GM21423 (cell line): ENCODE measurements around the gene LEUTX.
A peak's percentile ranks its signal among the peaks of the same experiment; 100 is the strongest.

Experiments used
- ATAC-seq: cut with Tn5 transposase; IDR thresholded peaks from one replicate; pipeline ENCODE4 v1.9.1; 2021; ENCODE audit warnings: mild to moderate bottlenecking, moderate library complexity; ENCODE audit not compliant: unreplicated experiment

LEUTX gene

DNA sequence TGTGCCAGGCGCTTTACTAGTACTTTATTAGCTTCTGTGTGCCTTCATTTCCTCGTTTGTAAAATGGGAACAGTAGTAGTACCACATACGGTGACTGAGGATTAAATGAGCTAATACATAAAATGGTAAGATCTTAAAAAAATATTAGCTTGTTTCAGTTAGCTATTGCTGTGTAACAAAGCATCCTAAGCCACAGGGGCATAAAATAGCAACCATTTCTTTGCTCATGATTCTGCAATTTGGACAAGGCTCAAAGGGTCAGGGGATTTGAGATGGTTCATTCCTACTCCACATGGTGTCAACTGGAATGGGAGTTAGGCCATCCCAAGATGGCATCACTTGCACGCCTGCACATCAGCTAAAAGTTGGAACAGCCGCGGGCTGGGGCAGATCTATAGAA is 42.0 kb downstream of the LEUTX start:
- no peak for ATAC-seq

DNA sequence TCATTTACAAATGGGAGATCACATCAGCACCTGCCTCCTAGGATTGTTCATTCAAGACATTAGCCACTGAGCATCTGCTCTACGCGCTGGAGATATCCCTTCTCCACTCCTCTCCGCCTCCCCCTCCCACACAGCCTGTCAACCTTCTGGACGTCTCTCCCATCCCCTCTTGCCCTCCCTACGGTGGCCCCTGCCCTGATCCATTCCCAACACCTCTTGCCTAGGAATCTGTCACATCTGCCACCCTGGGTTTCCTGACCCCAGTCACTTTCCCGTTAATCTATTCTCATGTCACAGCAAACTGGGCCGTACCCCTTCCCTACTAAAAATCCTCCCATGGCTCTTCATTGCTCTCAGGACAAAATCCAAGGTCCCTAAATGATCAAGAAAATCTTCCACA is 45.0 kb downstream of the LEUTX start:
- no peak for ATAC-seq

DNA sequence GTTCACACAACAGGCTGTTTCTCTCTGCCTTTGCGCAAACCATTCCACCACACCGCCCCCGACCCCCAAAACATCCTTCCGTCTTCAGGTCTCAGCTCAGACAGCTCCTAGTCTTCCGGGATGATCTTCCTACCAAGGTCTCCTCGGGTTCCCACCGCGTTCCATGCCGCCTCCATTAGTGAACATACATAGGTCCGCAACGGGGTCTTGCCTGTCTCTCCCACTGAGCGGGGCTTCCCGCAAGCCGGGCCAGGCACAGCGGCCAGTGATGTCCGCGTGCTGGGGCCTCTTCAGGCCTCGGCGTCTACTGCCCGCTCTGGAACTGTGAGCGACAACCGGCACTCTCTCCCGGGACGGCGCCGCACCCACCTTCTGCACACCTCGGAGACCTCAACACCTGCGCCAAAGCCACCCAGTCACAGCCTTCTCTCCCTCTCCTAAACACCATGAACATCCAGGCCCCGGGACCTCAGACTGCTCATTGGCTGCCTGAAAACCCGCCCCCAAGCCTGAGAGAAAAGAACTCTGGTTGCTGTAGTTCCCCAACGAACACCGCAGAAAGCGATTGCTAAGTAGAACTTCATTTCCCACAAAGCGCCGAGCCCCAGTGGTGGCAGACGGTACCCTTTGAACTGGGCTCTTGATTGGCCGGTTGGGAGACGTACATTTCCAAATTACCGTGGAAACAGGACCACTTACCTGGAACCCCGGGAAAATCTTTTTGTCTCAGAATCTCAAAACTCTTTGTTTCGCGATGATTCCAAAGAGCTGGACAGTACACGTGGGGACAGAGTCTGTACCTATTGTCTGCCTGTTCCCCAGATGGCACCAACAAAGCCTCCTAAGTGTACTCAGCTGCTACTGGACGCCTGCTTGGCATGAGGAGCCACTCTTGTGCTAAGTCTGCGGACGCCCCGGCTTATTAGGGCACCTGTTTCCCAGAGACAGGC is 45.8 kb downstream of the LEUTX start:
- ATAC-seq, result peak; percentile 83

DNA sequence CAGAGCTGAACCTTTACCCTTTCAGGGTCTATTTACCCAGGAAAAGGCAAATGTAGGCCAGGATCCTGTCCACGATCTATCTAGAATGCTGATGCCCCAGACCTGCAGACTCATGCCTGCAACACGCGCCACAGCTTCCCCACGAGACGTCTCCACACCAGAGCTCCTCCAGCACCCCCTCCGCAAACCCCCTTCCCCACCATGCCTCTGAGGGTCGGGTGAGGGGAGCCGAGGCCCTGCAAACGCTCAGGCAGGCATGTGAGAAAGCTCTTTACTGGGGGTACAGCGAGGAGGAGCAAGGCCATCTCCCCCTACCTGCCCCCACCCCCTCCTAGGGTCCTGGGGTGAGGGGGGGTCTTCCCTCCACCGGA is 46.4 kb downstream of the LEUTX start:
- no peak for ATAC-seq

DNA sequence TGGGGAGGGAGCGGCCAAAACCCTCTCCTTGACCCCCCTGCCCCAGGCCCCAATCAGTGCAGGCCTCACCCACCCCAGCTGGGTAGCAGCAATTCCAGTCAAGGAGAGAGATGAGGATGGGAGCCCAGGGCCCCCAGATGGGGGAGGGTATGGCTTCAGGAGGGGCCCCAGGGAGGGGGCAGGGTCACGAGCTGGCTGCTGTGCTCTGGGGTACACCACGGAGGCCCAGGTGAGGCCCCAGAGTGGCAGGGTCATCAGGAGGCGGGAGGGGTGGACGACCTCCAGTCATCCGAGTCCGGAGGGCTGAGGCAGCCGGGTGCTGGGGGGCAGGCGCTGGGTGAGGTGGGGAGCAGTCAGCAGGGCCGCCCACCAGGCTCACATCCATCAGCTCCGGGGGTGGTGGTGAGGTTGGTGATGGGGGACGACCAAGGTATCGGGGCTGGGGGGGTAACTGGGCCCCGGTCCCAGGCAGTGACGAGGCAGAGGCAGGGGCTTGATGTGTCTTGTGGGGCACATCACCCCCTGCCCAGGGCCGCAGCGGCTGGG is 47.0 kb downstream of the LEUTX start:
- ATAC-seq, result no peak

DNA sequence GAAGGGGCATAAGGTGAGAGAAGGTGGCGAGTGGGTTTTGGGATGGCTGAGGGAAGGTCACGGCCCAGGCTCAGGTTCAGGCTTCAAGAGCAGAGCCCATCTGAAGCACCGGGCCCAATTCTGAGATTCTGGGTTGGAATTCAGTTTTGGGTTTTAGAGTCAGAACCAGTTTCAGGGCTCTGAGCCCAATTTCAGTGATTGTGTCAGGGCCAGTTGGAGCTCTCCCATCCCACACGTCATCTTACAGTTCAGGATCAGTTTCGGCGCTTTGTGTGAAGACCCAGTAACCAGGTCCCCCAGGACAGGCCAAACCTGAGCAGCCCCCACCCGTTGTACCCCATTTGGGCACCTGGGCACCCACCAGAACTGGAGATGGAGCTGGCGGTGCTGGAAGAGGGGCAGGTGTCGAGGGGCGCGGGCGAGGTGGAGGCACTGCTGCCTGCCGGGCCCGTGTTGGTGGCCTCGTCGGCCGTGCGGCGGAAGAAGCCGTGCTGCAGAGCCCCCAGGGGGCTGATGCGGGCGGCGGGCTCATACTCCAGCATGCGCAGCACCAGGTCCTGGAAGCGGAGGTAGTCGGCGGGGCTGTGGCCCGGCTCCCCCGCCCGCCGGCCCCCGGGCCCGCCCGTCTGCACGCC is 47.8 kb downstream of the LEUTX start:
- no peak for ATAC-seq

DNA sequence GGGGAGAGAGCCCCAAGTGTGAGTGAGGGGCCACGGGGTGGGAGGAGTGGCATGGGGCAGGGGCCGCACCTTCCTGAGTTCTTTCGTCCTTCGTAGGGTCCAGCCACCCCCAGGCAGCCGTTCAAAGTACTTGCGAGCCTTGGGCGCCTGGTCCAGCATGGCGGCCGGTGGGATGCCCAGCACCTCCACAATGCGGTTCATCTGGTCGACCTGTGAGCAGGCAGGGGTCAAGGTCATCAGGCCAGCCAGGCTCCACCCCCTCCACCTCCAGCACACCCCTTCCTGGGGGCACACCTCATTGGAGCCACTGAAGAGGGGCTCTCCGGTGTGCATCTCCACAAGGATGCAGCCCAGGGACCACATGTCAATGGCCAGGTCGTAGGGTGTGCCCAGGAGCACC is 48.6 kb downstream of the LEUTX start:
- no peak for ATAC-seq

DNA sequence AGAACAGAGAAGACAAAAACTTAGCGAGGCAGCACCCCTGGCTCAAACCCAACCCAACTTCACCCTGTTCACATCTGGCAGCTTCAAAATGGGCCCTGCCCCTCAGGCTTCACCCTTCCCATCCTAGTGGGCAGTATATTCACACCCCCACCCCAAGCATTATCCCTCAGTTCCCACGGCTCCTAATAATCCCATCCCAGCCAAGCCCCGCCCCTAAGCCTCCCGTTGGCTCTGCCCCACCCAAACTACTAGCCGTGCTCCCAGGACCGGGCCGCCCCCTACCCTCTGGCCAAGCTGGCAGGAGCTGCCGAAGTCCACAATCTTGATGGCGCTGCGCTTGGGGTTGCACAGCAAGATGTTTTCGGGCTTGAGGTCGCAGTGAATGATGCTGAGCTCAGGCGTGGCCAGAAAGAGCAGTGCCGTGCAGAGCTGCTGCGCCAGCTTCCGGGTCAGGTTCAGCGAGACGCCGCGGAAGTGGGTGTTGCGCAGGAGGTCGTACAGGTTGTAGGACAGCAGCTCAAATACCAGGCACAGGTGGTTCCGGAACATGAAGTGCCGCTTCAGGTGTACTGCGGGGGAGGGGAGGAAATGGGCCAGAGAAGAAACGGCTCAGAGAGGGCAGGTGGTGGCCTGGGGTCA is 49.5 kb downstream of the LEUTX start:
- ATAC-seq, result no peak

DNA sequence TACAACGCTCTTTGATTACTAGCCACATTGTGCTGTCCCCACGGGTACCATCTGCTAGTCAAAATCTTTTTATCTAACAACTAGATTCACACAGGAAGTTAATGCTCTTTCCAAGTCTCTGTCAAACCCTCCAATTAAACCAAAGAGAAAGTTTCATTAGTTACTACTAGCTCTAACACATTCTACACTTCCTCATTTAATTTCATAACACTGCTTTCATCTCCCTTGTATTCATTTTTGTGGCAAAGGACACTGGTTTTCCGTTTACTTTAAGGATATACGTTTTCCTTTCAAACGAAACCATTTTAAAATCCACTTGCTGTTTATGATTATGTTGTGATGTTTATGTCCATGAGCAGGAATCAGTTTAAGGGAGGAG is 50.0 kb downstream of the LEUTX start:
- ATAC-seq, result no peak

DNA sequence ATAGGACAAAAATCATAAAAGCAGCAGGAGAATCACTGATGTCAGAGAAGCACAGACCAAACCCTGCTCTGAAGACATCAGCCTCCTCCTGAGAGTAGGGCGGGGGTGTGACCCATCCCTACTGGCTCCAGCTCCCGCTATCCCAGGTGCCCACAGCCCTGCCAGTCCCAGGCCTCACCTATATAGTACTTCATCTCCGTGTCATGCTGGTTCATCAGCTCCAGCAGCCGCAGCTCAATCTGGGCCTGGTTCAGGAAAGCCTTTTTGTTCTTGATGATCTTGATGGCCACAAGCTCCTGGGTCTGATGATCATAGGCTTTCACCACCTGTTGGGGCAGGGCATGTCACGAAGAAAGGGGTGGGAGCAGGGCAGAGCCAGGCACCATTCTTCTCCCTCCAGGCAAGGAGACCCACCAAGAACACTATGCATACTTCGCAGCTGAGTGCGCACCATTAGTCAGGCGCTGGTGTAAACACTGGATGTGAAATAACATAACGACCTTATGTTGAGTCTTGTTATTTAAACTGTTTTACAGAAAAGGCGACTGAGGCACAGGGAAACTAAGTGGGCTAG is 51.1 kb downstream of the LEUTX start:
- ATAC-seq, result no peak

DNA sequence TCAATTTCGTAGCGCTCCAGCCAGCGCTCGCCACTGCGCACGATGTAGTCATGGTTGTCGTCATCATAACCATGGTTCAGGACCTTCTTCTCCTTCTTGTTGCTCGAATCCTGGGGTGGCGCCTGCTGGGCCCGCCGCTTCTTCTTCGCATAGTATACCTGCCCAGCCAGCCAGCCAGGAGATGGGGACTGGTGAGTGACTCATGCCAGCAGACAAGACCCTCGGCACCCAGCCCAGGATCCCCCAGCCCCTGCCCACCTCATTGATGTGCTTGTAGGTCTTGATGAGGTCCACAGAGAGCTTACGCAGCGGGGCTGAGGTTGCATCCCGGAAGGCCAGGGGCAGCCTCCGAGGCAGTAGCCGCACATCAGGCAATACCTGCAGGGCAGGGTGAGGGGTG is 51.8 kb downstream of the LEUTX start:
- ATAC-seq, result no peak

DNA sequence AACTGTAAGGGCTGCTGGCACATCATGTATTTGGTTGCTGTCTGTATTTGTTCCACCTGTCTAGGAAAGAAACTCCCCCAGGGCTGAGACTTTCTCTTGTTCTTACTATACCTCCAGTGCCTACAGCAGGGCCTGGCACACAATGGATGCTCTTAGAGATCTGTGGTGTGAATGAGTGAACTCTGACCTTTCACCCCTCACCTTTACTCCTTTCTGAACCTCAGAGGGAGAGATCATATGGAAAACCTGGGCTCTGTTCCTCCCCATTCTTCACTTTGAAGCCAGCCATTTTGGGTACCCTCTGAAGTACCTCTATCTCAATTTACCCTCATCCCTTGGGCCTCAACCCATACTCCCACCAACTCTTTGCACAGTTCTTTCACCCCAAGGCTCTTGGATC is 52.2 kb downstream of the LEUTX start:
- no peak for ATAC-seq

DNA sequence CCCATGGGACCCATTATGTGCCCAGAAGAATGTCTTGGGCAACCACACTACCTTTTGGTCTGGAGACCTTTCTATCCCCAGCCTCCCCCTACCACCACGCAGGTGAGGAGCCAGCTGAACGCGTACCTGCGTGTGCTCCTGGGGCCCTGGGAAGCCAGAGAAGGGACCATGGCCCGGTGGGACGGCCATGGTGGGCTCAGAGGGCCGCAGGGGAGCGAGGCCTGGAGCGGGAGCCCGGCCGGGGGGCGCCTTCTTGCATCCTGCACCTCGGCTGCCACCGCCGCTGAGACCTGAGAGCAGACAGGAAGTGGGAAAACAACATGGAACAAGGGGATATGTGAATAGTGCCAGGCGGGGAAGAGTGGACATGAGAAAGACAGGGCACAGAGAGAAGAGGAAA is 53.0 kb downstream of the LEUTX start:
- no peak for ATAC-seq

DNA sequence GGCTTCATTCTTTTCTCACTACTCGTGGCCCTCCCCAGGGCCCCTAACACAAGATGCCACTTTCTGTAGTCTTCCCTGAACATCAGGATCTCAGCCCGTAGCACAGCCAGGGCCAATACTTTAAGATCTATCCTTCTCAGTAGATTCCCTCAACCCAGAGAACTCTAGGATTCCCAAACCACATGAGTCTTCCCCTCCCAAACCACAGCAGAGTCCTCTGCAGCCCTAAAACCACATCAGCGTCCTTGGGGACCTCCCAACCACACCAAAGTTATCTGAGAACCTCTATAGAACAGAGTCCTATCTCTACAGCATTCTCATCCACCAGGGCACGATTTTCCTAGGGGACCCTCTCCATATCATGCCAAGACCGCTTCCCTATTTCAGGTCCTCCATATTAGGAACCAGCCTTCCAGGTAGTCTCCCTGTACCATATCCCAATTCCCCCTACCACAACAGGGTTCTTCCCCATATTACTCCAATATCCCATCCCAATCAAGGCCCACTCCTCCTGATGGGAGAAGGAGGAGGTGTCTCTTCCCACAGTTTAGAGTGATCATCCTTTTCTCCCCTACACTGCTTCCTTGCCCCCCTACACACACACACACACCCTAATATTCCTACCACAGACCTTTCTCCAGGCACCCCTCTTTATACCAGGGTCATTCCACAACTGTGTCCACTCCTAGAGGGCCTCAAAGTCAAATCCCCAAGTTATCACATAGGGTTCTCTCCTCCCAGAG is 53.9 kb downstream of the LEUTX start:
- ATAC-seq, result no peak

DNA sequence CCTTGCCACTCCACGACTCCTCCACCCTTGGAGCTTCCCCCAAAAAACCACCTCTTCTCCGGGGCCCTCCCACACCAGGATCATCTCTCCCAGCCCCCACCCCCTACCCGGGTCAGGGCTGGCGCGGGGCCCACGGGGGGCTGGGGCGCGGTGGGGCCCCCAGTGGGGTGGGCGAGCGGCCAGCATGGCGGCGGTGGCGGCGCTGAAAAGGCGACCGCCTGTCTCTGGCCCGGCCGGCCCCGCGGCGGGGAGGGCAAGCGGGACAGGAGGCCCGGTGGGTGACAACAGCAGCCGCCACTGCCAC is 54.5 kb downstream of the LEUTX start:
- no peak for ATAC-seq

DNA sequence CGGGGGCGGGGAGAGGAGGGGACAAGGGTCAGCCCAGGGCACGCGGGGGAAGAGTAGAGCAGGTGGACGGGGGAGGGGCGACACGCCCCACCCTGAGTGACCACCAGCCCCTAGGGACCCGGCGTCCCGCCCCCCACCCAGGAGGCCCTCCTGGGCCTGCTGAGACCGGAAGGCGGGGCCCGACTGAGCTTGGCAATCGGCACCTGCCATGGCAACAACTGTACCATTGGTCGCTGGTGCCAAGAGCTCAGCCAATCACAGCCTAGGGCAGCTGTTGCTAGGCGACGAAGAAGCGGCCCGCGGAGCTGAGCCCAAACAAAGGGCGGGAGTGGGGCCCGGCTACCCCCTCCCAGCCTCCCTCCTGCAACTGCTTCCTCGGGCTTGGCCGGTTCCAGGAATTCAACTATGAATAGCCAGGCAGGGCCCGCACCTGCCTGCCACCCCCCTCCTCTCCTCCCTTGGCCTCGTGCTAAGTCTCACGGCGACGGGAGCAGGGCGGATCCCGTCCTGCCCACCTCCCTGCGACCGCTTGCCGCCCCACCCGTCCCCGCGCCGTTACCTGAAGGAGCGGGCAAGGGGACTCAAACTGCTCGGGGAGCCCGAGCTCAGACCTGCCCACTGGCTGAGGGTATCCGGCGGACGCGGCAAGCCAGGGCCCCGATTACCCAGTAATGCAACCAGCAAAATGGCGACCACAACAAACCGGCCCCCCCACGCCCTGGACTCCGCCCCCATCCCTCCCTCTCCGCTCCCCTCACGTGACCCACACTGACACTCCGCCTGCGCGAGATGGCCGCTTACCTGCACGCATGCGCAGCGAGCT is 55.0 kb downstream of the LEUTX start, which contains the start of gene DYRK1B:
Gene DYRK1B, minus strand, starts transcription at position 699 of the 823 bp plus-strand sequence. CDS start 2,295 bp downstream, outside the sequence.
- peak; percentile 85 for ATAC-seq

DNA sequence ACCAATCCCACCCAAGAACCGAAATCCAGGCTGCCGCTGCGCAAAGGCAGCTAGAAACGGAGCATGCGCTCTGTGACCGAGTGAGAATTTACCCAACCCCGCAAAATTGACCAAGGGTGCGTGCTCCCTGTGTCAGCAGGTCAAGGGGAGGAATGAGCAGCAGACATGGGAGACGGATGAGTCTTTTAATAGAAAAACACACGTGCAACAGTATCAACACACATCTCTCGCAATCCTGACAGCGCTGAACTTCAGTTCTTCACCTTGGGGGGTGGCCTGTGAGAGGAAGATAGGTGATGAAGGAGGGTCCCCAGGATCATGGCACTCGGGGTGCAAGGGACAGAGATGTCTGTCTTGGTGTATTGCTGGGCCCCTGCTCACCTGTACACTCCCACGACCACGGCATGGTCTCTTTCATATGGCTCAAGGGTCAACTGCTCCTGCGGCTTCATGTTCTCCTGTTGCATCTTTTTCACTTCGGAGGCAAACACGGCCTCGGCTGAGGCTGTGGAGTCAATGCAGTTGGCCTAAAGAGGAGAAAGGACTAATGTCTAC is 55.7 kb downstream of the LEUTX start:
- no peak for ATAC-seq
